Uterus (tissue), 2 donors: ENCODE measurements around the gene LPAR1.

Source experiments
- CTCF ChIP-seq, 4 experiments: fragments of 200-600 bp in 2 of 4; fragments of 450-650 bp in 2 of 4; sonication (generic) in 2 of 4; IDR thresholded peaks; one replicate each; pipeline ENCODE4 v1.5.1; 2016 to 2019; ENCODE audit warnings: antibody characterized with exemption in 4 of 4, mild to moderate bottlenecking in 2 of 4, moderate library complexity in 1 of 4
- POLR2A ChIP-seq, 2 donors: fragments of 450-650 bp; IDR thresholded peaks; one replicate each; pipeline ENCODE4 v1.6.1; 2016; ENCODE audit warnings: antibody characterized with exemption in 2 of 2, mild to moderate bottlenecking in 1 of 2, moderate library complexity in 1 of 2

GRCh38 chr9:111023128-111023527, 15.1 kb downstream of the LPAR1 start:
- TF ChIP-seq CTCF (IDR thresholded peaks at IDR 0.05) (no peak), POLR2A (IDR thresholded peaks at IDR 0.05) (no peak)
